ENCODE results near the gene CRY1.

CRY1 gene

DNA sequence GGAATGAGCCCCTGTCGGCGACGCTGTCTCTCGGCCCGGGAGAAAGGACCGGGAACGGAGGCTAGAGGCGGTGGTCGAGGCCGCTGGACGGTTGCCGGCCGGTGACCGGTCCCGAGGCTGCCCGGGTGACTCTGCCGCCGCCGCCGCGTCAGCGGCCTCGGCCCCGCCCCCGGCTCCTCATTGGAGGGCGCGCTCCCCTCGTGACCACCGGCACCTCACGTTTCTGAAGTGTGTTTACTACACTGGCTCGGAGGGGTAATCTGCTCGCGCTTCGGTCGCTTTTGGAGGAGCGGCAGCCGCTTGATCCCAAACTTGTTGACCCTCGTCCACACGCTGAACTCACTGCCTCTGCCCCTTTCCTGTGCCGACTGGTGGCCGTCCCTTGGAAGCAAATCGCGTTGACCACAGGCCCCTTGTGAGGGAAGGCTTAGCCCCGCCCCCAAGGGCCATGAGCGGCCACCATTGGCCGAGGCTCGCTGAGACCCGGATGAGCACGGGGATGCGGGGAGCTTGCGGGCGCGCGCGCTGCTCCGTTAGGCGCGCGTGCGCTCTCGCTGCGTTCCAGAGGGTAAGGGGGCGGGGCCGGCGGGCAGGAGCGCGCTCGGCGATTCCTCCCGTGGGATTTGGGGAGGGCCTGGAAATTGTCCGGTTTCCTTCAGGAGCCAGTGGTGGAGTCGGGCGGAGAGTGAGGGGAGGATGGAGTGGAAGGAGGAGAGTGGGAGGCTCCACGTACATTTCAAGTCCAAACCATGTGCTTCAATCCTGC lies at the start of gene CRY1:
Gene CRY1, minus strand, starts transcription at position 133 of the 766 bp plus-strand sequence. CDS start 588 bp downstream, outside the sequence.
- DNase-seq (ENCODE audit: extremely low read depth in 1 of 2, low read depth in 1 of 2) = peak; percentile 86 to 87

DNA sequence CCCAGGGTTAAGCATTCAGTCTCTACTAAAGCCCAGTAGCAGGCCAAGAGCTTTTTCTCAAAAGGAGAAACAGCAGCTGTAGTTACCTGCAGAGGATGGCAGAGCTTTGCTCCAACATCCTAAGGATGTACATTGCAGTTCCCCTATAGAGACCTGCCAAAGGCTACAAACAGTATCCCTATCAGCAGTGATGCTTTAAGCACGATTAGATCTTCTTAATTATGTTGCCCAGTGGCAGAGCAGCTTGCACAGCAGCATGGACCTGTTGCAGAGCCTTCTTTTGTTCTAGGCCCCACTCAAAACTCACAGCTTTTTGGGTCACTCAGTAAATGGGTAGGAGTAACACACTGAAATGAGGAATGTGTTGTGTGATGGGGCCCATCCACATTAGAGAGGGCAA lies 46.4 kb upstream of the CRY1 start:
- DNase-seq (ENCODE audit: extremely low read depth in 1 of 2, low read depth in 1 of 2) = no peak

DNA sequence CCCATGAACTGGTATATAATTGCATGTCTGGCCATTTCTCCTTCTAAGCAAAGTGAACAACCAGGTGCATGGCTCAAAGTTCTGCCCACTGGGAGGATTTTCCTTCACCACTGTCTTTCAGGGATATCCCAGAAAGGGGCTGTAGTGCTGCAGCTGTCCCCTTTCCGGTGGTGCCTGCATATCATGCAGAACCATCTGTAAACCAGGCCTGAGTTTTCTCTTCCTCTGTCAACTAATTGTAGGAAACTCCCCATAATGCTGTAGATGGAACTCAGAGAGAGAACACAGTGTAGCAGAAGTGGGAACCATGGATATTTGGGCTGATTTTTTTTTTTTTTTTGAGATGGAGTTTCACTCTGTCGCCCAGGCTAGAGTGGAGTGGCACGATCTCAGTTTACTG lies 45.6 kb upstream of the CRY1 start:
- DNase-seq (ENCODE audit: extremely low read depth in 1 of 2, low read depth in 1 of 2) = no peak

DNA sequence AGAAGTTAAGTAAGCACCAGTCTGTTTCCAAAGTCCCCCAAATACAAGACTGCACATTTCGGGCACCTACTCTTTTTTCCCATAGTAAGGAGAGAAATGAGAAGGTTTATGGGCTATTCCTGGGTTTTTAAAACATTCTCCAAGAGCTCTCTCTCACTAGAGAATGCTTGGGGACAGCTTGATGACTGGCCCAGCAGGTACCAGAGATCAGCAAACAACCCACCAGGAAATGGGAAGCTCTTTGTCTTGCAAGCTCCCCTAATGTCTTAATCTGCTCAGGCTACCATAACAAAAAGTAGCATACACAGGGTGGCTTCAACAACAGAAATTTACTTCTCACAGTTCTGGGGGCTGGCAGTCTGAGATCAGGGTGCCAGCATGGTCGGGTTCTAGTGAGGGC lies 41.8 kb upstream of the CRY1 start:
- DNase-seq (ENCODE audit: extremely low read depth in 1 of 2, low read depth in 1 of 2) = no peak

DNA sequence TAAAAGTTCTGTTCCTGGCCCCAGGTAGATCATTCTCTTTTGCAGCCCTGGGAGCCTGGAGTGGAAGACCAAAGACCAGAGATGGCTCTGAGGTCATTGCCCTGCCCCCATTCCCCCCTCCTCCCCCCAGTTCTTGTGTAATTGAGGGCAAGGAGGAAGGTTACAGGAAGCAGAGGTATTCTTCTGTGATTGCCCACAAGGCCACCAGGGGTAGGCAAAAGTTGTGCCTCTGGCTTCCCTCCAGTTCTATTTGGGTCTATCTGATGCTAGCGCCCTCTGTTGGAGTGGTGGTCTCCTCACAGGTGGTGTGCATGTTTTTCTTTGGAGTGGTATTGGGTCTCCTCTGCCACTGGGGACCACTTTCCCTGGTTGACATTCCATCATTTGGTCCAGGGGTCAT lies 41.2 kb upstream of the CRY1 start:
- DNase-seq (ENCODE audit: extremely low read depth in 1 of 2, low read depth in 1 of 2) = peak; percentile 1 to 10

DNA sequence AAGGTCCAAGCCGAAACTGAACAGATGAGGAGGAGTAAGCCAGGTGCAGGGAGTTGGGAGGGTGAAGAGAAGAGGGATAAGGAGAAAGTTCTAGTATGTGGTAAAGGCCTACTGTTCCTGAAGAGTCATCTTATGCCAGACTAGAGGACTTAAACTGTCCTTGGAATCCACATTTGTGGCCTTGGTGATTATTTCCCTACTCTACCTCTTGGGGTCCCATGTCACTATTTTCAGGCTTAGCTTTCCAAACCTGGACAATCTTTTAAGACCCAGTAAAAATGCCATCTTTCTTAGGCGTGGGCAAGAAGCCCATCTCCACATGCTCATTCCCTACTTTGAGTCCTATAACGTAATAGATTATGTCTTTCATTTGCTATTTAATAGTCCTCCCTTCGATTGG lies 40.1 kb upstream of the CRY1 start:
- DNase-seq (ENCODE audit: extremely low read depth in 1 of 2, low read depth in 1 of 2) = no peak

DNA sequence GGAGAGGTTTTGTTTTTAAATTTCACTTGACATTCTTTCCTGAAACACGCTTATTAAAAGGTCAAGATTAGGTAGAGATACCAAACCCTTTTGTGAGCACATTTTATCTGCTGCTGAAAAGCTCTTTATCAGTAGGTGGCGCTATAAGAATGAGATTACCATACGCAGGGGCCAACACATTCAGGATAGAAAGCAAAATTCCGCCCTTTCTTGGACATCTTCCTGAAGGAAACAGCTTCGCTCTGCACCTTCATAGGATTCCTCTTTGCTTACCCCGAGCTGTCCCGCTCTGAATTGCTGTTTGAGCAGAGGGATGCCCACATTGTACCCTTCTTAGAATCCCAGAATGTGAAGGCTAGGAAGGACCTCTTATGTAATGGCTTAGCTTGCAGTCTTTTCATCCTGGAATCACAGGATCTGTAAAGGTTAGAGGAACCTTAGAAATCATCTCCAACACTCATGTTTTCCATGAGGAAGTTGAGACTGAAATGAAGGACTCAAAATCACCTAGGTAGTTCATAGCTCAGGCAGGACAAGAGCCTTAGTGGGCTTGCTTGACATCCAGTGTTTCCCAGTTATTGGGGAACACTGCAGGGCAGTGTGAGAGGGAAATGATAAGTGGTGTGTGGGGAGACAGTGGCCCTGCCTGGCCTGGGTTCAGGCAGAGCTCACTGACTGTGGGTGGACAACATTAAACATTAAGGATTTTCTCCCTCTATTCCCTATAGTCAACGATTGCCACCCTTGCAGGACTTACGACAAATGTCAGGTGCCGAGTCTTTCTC lies 38.7 kb upstream of the CRY1 start:
- DNase-seq (ENCODE audit: extremely low read depth in 1 of 2, low read depth in 1 of 2) = no peak

DNA sequence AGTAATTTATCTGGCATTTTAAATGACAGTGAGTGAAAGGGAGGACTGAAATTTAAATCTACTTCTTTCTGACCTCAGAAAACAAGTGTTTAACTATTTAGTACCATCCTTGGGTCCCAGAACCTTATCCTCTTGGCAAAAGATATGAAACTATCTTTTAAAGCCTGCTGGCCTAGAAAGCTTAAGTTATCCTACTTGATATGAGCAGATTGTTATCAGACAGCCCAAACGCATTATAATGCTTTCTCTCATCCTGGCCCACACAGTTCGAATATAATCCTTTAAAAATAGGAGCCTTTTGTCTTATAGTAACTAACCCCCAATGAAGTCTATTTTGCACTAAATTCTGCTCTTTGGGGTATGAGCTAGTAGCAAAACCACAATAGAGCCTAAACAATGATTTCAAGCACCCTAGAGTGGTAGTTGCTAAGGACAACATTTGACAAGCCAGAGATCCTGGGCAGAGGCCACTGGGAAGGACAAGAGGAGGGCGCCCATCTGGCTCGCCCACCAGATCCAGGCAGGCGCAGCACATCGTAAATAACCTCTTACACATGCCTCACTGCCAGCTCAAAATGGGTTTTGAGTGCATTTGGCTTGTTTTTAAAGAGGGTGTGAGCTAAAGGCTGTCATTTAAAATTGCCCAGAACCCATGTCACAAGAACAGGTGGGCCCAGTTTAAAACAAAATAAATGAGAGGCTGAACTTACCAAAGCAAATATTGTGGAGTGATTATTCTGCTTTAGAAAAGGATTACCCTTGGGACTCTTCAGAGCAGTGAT lies 37.7 kb upstream of the CRY1 start:
- no peak for DNase-seq (ENCODE audit: extremely low read depth in 1 of 2, low read depth in 1 of 2)

DNA sequence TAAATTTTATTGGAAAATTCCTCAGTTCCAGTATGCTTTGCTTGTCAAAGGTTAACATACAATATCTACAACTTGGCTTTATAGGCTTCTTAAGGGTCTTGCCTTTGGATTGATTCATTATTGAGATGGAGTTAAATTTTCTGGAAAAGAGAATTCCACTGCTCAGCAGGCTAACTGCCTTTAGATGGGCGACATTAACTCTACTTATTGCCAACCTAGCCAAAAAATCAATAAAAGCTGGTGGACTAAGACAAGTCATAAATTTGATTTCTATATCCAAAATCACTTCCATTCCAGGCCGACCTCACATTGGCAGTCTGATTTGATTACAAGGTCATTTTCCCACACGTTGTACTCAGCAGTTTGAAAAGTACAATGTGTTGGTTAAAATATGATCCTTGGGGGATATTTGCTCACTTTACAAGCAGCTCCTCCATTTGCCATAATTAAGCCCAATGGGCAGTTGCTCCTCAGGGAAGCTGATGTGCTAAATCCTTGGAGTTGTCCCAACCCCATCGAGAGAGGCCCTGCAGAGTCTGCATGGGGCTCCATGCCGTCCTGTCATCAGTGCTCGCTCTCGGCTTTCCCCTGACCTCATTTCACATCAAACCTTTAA lies 36.1 kb upstream of the CRY1 start:
- no peak for DNase-seq (ENCODE audit: extremely low read depth in 1 of 2, low read depth in 1 of 2)

DNA sequence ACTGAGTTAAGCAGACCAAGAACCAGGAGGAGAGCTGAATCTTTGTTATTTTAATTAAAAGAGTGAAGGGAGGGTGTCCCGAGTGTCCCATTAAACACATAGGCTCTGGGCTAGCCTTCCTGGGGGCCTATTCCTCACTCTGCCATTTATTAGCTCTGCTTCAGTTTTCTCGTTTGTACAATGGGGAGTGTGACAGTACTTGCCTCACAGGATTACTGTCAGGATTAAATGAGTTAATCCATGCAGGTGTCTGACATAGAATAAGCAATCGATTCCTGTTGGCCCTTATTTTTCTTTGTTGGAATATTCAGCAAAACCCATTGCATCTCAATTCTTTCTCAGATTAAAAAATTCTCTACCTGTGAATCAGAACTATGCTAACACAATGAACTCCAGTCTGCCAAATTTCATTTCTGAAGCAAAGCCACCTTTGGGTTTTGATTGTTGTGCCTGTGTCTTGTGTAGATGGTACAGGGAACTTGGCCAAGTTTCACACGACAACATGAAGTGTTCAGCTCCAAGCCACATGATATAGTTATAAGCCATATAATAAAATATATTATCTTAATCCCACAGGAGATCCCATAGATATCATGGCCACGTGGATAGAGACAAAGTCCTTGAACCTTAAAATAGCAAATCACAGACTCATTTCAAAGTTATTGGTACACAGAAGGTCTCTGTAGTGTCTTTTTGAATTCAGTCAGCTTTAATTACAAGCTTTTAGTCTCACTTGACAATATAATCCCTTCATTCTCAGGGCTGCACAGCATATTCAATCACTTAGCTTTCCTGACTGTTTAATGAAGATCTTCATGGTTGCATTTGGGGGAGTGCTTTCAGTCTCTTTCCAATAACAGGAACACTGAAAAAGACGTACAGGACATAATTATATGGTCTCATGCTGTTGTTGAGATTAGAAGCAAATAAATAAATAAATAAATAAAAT lies 34.4 kb upstream of the CRY1 start:
- DNase-seq (ENCODE audit: extremely low read depth in 1 of 2, low read depth in 1 of 2) = no peak

DNA sequence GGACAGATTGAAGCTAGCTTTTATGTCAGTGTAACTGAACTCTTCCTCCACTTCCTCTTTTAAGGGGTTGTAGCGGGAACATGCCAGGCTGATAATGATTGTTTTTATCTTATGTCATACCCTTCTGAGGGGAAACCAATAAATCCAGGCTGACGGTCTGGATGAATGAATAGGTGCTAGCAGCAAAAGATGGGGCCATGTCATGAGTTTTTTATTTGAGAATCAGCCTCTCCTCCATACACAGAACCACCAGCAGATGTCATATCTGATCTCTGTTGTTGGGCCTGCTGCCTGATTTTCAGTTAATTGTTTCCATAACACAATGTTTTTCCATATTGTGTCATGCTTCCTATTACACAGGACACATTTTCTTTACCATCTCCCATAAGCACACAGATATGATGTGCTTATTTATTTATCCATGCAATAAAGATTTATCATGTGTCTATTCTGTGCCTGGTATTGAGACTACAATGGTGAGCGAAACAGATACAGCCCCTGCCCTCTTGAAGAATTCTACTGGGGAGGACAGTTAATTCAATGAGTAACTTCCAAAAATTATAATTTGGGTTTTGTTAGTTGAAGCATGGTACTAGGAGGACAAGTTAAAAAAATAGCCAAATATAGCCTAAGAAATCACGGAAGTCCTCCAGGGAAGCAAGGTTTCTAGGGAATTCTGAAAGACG lies 33.6 kb upstream of the CRY1 start:
- DNase-seq (ENCODE audit: extremely low read depth in 1 of 2, low read depth in 1 of 2) = no peak

DNA sequence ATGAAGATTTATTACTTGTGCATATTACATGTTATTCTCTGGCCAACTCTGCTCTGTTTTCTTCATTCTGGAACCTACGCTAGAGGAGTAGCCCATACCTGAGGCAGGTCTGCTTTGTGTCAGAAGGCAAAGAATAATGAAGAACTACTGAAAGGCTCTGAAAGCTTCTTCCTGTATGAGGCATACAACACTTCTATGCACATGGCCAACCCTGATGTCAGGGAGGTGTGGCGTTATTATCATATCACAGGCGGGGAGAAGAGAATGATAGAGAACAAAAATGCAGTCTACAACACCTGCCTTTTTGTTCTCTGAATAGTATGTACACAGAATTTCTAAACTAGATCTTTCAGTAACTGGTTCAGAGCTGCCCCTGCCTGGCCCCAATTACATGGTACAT lies 32.5 kb upstream of the CRY1 start:
- no peak for DNase-seq (ENCODE audit: extremely low read depth in 1 of 2, low read depth in 1 of 2)

DNA sequence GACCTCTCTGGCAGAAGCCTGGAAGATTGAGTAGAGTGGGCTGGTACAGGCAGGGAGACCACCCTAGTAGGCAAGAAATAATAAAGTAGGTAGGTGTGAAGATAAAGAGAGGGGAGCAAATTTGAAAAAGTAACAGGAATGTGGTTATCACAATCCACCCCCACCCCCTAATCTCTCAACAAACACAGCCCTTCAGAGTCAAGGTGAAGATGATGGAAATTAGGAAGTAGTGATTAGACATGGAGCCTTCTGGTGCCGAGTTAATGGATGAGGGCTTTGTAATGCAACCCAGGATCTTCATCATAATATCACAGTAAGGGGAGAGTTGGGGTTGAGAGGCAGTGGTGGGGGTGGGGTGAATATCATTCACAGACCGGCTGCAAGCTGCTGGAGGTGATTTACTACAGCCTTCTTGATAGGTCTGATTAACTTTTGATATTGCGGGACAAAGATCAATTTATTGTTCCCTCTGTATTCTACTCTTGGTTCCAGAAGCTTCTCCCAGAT lies 29.2 kb upstream of the CRY1 start:
- no peak for DNase-seq (ENCODE audit: extremely low read depth in 1 of 2, low read depth in 1 of 2)

DNA sequence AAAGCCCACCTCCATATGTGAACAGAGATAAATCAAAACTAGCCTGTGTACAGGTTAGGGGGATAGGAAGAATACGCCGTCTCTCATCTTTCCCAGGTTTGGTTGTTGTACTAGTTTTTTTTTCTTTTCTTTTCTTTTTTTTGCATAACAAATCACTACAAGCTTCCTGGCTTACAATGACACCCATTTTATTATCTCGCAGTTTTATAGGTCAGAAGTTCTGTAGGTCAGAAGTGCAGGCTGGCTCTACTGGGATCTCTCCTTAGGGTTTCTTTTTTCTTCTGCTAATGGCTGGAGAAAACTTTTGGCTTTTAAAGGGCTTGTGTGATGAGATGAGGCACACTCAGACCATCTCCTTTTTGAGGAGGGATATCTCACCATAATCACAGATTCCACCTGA lies 25.7 kb upstream of the CRY1 start:
- DNase-seq (ENCODE audit: extremely low read depth in 1 of 2, low read depth in 1 of 2) = no peak

DNA sequence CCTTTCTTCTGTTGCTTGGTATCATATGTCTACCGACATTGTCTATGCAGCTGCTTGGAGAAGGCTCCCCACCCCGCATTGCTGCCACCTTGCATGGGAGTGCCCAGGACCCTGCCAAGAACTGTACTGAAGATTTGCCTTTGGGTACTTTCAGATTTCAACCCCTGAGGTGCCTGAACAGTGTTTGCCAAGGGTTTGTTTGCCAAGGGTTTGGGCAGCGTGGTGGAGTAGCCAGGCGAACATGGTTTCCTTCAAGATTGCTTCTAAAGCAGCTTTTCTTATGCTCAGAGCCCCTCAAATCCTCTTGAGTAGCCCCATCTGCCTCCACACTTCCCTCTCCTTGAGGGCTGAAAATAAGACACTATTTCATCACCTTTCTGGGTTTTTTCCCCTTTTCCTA lies 25.3 kb upstream of the CRY1 start:
- DNase-seq (ENCODE audit: extremely low read depth in 1 of 2, low read depth in 1 of 2) = no peak

DNA sequence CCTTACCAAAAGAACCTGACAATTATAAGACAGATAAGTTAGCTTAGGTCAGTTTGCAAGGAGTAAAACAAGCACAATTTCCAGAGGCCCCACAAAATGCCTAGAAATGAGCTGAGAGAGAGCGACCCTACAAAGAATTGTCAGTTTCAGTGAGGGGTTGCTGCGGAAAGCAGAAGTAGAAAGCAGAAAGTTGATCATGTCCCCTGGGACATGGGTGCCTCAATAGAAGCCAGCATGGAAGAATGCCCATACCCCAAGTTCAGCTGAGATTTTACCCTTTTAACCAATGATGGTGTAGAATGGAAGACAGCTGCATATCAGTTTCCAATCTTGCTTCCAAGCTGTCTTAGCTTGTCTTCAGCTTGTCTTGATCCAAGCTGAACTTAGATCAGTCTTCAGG lies 21.8 kb upstream of the CRY1 start:
- no peak for DNase-seq (ENCODE audit: extremely low read depth in 1 of 2, low read depth in 1 of 2)

DNA sequence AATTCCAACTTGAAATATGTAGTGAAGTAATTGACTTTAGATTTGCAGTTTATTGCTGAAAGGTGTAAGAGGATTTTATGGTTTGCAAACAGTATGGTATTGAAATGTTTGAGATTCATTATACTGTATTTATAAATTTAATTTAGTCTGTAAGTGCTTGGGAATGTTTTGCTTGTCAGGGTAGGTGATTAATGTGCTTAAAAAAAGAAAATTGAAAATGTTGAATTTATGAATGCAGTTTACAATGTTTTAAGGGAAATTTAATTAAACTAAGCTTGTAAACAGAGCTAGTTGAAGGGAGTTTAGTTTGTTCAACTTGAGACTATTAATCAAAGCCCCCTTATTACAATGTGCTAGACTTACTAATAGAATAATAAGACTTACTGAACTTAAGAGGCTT lies 18.0 kb upstream of the CRY1 start:
- no peak for DNase-seq (ENCODE audit: extremely low read depth in 1 of 2, low read depth in 1 of 2)

DNA sequence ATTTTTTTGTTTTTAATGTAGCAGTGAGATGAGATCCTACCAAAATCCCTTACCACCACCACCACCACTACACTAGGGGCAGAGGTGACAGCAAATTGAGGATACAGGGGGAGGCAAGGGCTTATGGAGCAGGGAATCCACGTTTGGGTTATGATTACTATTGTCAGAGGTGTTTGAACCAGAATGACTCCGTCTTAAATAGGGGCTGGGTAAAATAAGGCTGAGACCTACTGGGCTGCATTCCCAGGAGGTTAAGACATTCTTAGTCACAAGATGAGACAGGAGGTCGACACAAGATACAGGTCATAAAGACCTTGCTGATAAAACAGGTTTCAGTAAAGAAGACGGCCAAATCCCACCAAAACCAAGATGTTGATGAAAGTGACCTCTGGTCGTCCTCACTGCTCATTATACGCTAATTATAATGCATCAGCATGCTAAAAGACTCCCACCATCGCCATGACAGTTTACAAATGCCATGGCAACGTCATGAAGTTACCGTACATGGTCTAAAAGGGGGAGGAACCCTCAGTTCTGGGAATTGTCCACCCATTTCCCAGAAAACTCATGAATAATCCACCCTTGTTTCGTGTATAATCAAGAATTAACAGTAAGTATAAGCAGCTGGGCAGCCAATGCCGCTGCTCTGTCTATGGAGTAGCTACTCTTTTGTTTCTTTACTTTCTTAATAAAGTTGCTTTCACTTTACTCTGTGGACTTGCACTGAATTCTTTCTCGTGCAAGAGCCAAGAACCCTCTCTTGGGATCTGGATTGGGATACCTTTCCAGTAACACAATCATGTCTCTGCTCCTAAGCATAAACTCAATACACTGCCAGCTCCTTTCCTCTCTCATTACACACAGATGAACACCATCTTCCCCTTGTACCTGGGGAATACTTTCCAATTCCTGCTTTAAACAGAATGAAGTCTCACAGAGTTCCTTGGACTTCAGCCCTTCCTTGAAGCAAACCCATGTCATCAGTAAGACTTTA lies 16.7 kb upstream of the CRY1 start:
- no peak for DNase-seq (ENCODE audit: extremely low read depth in 1 of 2, low read depth in 1 of 2)

Measured in stimulated activated CD8-positive, alpha-beta memory T cell treated with anti-CD3 and anti-CD28 coated beads, Interleukin-7, amount 100 ng/mL, for 48 hours (primary cell).